ENCODE results near the gene SMYD3.

Gene SMYD3

GRCh38 chr1:246527402-246528088 lies 20.5 kb upstream of the SMYD3 start:
- H3K4me3 Mint-ChIP-seq, result no peak overlapping the region
- H3K27me3 Mint-ChIP-seq, result peaks cover 3% of the 10 kb centered on the region
- H3K4me1 Mint-ChIP-seq (ENCODE audit: low read depth), result peaks cover 6% of the 10 kb centered on the region
- H3K27ac Mint-ChIP-seq, result peak overlapping the region; percentile 41
- peaks cover 9% of the 10 kb centered on the region for H3K9me3 Mint-ChIP-seq
- no peaks in the 10 kb centered on the region for H3K36me3 Mint-ChIP-seq (ENCODE audit: low read depth)

GRCh38 chr1:246526915-246527314 lies 19.8 kb upstream of the SMYD3 start:
- H3K27me3 Mint-ChIP-seq, result peaks cover 3% of the 10 kb centered on the region
- H3K27ac Mint-ChIP-seq, result peak overlapping the region; percentile 41
- no peak overlapping the region for H3K4me3 Mint-ChIP-seq
- H3K4me1 Mint-ChIP-seq (ENCODE audit: low read depth), result peaks cover 6% of the 10 kb centered on the region
- peaks cover 9% of the 10 kb centered on the region for H3K9me3 Mint-ChIP-seq
- no peaks in the 10 kb centered on the region for H3K36me3 Mint-ChIP-seq (ENCODE audit: low read depth)

GRCh38 chr1:246526380-246526779 lies 19.3 kb upstream of the SMYD3 start:
- Mint-ChIP-seq H3K36me3 (ENCODE audit: low read depth) (no peaks in the 10 kb centered on the region), H3K4me3 (no peak overlapping the region), H3K27ac (no peak overlapping the region), H3K27me3 (peaks cover 2% of the 10 kb centered on the region), H3K9me3 (peaks cover 6% of the 10 kb centered on the region), H3K4me1 (ENCODE audit: low read depth) (peaks cover 6% of the 10 kb centered on the region)

- Mint-ChIP-seq H3K4me3 (no peak overlapping the region), H3K4me1 (ENCODE audit: low read depth) (peaks cover under 1% of the 10 kb centered on the region), H3K27me3 (no peaks in the 10 kb centered on the region), H3K27ac (no peak overlapping the region), H3K9me3 (peaks cover 5% of the 10 kb centered on the region), H3K36me3 (ENCODE audit: low read depth) (peaks cover 6% of the 10 kb centered on the region)
These were observed 12.4 kb upstream of the SMYD3 start for GRCh38 chr1:246519514-246519913.

- H3K27ac Mint-ChIP-seq, result no peak overlapping the region
- peaks cover 6% of the 10 kb centered on the region for H3K36me3 Mint-ChIP-seq (ENCODE audit: low read depth)
- no peaks in the 10 kb centered on the region for H3K27me3 Mint-ChIP-seq
- peaks cover 5% of the 10 kb centered on the region for H3K4me1 Mint-ChIP-seq (ENCODE audit: low read depth)
- H3K4me3 Mint-ChIP-seq, result no peak overlapping the region
- peaks cover 10% of the 10 kb centered on the region for H3K9me3 Mint-ChIP-seq
These were observed 11.6 kb upstream of the SMYD3 start for GRCh38 chr1:246518456-246519205.

GRCh38 chr1:246517391-246517790 lies 10.3 kb upstream of the SMYD3 start:
- H3K36me3 Mint-ChIP-seq (ENCODE audit: low read depth), result peaks cover 6% of the 10 kb centered on the region
- H3K27ac Mint-ChIP-seq, result no peak overlapping the region
- H3K27me3 Mint-ChIP-seq, result no peaks in the 10 kb centered on the region
- H3K4me1 Mint-ChIP-seq (ENCODE audit: low read depth), result peaks cover 5% of the 10 kb centered on the region
- H3K4me3 Mint-ChIP-seq, result no peak overlapping the region
- H3K9me3 Mint-ChIP-seq, result peaks cover 10% of the 10 kb centered on the region

- no peak overlapping the region for H3K27ac Mint-ChIP-seq
- H3K4me3 Mint-ChIP-seq, result no peak overlapping the region
- no peaks in the 10 kb centered on the region for H3K27me3 Mint-ChIP-seq
- peaks cover 10% of the 10 kb centered on the region for H3K9me3 Mint-ChIP-seq
- peaks cover 5% of the 10 kb centered on the region for H3K4me1 Mint-ChIP-seq (ENCODE audit: low read depth)
- peaks cover 6% of the 10 kb centered on the region for H3K36me3 Mint-ChIP-seq (ENCODE audit: low read depth)
These were observed 9.0 kb upstream of the SMYD3 start for GRCh38 chr1:246516126-246516525.

- H3K27me3 Mint-ChIP-seq, result no peaks in the 10 kb centered on the region
- peaks cover 5% of the 10 kb centered on the region for H3K4me1 Mint-ChIP-seq (ENCODE audit: low read depth)
- peaks cover 10% of the 10 kb centered on the region for H3K9me3 Mint-ChIP-seq
- no peak overlapping the region for H3K4me3 Mint-ChIP-seq
- no peak overlapping the region for H3K27ac Mint-ChIP-seq
- peaks cover 6% of the 10 kb centered on the region for H3K36me3 Mint-ChIP-seq (ENCODE audit: low read depth)
These were observed 8.4 kb upstream of the SMYD3 start for GRCh38 chr1:246515390-246516005.

- Mint-ChIP-seq H3K4me1 (ENCODE audit: low read depth) (peaks cover 5% of the 10 kb centered on the region), H3K9me3 (peaks cover 10% of the 10 kb centered on the region), H3K4me3 (no peak overlapping the region), H3K36me3 (ENCODE audit: low read depth) (peaks cover 6% of the 10 kb centered on the region), H3K27ac (no peak overlapping the region), H3K27me3 (no peaks in the 10 kb centered on the region)
These were observed 6.7 kb upstream of the SMYD3 start for GRCh38 chr1:246513619-246514343.

- H3K4me1 Mint-ChIP-seq (ENCODE audit: low read depth), result peaks cover 9% of the 10 kb centered on the region
- H3K27ac Mint-ChIP-seq, result no peak overlapping the region
- no peaks in the 10 kb centered on the region for H3K27me3 Mint-ChIP-seq
- H3K9me3 Mint-ChIP-seq, result peaks cover 10% of the 10 kb centered on the region
- H3K4me3 Mint-ChIP-seq, result no peak overlapping the region
- H3K36me3 Mint-ChIP-seq (ENCODE audit: low read depth), result peaks cover 6% of the 10 kb centered on the region
These were observed 6.0 kb upstream of the SMYD3 start for GRCh38 chr1:246513041-246513440.

- Mint-ChIP-seq H3K27ac (no peak overlapping the region), H3K9me3 (peaks cover 10% of the 10 kb centered on the region), H3K27me3 (no peaks in the 10 kb centered on the region)
These were observed 5.6 kb upstream of the SMYD3 start for GRCh38 chr1:246512635-246513034.

GRCh38 chr1:246512230-246512629 lies 5.2 kb upstream of the SMYD3 start:
- H3K9me3 Mint-ChIP-seq, result peaks cover 10% of the 10 kb centered on the region
- no peaks in the 10 kb centered on the region for H3K27me3 Mint-ChIP-seq
- H3K36me3 Mint-ChIP-seq (ENCODE audit: low read depth), result peaks cover 6% of the 10 kb centered on the region
- no peak overlapping the region for H3K27ac Mint-ChIP-seq
- no peak overlapping the region for H3K4me3 Mint-ChIP-seq
- peaks cover 14% of the 10 kb centered on the region for H3K4me1 Mint-ChIP-seq (ENCODE audit: low read depth)

More at GRCh38 chr1:246512635-246513034, 5.6 kb upstream of the SMYD3 start:
- no peak overlapping the region for H3K4me3 Mint-ChIP-seq
- peaks cover 10% of the 10 kb centered on the region for H3K4me1 Mint-ChIP-seq (ENCODE audit: low read depth)
- H3K36me3 Mint-ChIP-seq (ENCODE audit: low read depth), result peaks cover 6% of the 10 kb centered on the region

GRCh38 chr1:246511203-246511602 lies 4.1 kb upstream of the SMYD3 start:
- peaks cover 8% of the 10 kb centered on the region for H3K36me3 Mint-ChIP-seq (ENCODE audit: low read depth)
- peaks cover 10% of the 10 kb centered on the region for H3K9me3 Mint-ChIP-seq
- no peak overlapping the region for H3K27ac Mint-ChIP-seq
- H3K4me1 Mint-ChIP-seq (ENCODE audit: low read depth), result peaks cover 20% of the 10 kb centered on the region
- no peak overlapping the region for H3K4me3 Mint-ChIP-seq
- H3K27me3 Mint-ChIP-seq, result no peaks in the 10 kb centered on the region

GRCh38 chr1:246510147-246511030 lies 3.3 kb upstream of the SMYD3 start:
- Mint-ChIP-seq H3K27me3 (no peaks in the 10 kb centered on the region), H3K4me1 (ENCODE audit: low read depth) (peaks cover 28% of the 10 kb centered on the region), H3K9me3 (peaks cover 9% of the 10 kb centered on the region), H3K4me3 (no peak overlapping the region), H3K36me3 (ENCODE audit: low read depth) (peaks cover 16% of the 10 kb centered on the region), H3K27ac (no peak overlapping the region)
